Activated effector memory CD4-positive, alpha-beta T cell treated with anti-CD3 and anti-CD28 coated beads, Interleukin-2, amount 50 U/mL, for 16 hours (primary cell): ENCODE data around the gene TMEM187.
"Not testable (repeated sequence)": the region's sequence is repeated elsewhere in the genome, so short reads cannot be mapped to it uniquely, and the experiment has no call there.

Experiments
- DNase-seq: peaks from one replicate; pipeline ENCODE4 v3.0.0-alpha.2; 2020

TMEM187 gene

DNA sequence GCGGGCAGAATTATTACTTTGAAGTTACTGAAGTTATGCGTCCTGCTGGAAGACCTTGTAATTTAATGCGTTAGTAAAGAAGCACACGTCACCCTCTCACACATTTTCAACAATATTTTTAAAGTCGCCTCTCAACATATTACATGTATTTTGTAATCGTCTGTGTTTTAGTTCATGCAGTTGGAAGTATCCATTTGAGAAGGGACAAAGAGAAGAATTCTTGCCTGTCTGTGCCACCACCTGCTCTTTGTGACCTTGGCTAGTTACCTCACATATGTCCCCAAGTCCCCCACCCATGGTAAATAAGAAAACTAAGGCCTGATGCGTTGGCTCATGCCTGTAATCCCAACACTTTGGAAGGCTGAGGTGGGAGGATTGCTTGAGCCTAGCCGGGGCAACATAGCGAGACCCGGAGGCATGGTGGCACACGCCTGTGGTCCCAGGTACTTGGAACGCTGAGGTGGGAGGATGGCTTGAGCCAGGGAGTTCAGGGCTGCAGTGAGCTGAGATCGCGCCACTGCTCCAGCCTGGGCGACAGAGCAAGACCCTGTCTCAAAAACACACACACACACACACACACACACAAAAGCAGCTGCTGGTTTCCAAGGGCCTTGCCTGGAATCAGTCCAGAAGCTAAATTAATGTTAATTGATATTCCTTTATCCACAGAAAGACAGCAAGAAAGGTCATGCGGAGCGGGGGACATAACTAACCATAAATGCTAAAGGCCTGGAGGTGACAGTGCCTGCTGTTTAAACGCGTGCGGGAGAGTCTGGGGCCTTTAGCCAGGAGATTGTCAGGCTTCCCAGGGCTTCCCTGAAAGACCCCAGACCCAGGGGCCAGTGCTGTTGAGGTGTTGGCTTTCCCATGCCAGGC lies 811 bp downstream of the TMEM187 start:
- no peak for DNase-seq

DNA sequence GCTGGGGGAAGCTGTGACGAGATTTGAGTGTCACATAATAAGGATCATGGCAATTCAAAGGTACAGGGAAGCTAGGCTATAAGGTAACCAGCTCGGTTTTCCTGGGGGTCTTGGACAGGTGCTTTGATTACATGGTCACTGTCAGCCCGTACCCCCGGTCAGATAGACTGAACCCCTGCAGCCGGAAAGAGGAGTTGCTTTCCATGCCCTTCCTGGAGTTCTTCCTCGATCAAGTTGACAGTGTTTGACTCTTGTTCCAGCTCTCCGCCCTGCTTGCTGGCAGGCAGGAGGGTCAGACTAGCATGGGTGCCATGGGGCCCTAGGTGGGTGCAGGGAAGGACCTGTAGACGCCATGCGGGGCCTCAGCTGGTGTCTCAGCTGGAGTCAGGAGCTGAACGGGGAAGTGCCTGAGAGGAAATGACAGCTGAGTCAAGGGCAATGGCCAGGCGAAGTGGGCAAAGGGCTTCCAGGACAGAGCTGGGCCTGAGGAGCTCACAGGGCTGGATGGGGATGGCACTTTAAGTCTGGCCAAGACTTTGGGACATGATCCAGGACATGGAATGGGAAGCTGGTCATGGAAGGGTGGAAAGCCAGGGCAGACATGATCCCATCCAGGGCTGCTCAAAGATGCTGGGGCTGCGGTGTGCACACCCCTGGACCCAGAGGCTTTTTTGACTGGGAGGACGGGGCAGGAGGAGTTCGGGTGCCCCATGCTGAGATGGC lies 1.6 kb downstream of the TMEM187 start:
- DNase-seq, result no peak

DNA sequence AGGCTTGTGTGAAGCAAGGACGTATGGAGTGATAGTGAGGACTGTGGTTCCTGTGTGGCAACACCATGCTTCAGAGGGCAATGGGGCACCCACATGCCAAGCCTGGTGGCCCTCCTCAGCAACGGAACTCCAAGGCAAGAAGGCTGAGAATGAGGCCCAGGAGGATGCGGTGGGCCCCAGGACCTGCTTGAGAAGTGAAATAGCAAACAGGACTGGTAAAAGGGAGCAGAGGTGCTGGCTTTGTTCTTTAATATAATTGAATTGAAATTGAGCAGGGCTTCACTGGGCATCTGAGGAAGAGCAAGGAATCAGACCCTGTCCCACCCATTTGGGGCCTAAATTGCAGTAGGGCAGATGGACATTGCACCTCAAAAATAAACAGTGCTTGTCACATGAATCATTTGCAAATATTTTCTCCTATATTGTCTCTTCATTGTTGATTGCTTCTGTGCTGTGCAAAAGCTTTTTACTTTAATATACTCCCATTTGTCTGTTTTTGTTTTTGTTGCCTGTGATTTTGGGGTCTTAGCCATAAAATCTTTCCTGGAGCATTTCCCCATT lies 2.3 kb downstream of the TMEM187 start:
- no peak for DNase-seq

DNA sequence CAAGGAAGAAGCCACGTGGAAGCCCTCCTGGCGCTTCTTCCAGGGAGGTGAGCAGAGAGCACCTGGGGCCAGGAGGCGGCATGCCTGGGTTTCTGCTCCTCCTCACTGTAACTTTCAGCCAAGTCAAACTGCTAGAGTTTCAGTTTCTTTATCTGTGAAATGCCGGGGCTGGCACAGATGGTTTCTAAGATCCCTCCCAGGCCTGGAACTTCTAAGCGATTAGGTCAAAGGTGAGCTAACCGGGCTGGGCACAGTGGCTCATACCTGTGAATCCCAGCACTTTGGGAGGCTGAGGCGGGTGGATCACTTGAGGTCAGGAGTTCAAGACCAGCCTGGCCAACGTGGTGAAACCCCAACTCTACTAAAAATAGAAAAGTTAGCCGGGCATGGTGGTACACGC lies 7.8 kb downstream of the TMEM187 start:
- peak; percentile 67 for DNase-seq

DNA sequence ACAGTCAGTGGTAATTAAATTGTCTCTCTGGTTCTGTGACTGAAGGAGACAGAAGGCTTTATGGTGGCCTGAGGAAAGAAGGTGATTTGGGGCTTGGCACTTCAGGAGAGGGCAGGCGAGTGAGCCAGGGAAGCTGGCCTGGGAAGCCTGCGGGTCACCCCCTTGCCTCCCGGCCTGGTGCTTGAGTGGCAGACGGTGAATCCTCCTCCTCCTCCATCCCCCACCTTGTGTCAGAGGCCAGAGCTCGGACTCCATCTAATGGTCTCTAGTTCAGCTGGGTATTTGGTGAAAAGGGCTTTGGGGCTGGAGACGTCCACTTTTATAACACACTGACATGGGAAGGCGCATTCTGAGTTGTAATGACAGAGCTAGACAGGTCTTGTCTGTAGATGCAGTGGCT lies 8.7 kb downstream of the TMEM187 start:
- peak; percentile 58 for DNase-seq

DNA sequence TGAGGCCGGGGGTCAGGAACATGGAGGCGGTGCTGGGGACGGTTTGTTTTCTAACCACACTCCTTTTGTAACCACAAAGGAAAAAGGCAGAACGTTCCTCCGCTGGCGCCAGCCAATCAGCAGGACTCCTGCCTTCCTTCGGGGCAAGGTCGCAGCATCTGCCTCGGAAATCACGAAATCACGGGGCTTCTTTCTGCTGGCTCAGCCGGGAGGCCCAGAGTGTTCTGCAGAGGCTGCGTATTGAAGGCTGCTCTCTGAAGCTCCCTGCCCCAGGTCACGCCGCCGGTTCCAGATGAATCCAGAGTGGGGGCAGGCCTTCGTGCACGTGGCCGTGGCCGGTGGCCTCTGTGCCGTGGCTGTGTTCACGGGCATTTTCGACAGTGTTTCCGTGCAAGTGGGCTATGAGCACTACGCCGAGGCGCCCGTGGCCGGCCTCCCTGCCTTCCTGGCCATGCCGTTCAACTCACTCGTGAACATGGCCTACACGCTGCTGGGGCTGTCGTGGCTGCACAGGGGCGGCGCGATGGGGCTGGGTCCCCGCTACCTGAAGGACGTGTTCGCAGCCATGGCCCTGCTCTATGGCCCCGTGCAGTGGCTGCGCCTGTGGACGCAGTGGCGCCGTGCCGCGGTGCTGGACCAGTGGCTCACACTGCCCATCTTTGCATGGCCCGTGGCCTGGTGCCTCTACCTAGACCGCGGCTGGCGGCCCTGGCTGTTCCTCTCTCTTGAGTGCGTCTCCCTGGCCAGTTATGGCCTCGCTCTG lies 9.4 kb downstream of the TMEM187 start:
- peak; percentile 85 for DNase-seq

DNA sequence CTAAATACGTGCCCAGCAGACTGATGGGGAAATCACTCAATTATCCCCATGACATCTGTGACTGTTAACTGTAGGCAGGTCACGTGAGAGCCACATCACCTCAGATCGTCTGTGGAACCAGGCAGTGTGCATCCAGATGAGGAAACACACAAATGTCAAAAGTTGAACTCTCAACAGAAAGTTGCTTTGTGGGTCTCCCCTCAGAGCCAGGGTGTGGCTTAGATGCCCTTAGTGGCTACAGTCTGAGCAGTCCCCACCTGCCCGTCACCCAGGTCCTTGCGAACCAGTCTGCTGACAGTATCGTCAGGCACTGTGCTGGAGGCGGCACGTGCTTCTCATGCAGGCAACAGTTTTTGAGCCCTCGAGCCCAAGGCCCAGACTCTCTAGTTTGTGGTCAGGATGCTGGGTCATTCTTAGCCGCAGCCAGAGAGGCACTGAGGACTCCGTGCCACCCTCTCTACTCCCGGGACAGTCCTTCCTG lies 10.8 kb downstream of the TMEM187 start:
- peak; percentile 63 for DNase-seq

DNA sequence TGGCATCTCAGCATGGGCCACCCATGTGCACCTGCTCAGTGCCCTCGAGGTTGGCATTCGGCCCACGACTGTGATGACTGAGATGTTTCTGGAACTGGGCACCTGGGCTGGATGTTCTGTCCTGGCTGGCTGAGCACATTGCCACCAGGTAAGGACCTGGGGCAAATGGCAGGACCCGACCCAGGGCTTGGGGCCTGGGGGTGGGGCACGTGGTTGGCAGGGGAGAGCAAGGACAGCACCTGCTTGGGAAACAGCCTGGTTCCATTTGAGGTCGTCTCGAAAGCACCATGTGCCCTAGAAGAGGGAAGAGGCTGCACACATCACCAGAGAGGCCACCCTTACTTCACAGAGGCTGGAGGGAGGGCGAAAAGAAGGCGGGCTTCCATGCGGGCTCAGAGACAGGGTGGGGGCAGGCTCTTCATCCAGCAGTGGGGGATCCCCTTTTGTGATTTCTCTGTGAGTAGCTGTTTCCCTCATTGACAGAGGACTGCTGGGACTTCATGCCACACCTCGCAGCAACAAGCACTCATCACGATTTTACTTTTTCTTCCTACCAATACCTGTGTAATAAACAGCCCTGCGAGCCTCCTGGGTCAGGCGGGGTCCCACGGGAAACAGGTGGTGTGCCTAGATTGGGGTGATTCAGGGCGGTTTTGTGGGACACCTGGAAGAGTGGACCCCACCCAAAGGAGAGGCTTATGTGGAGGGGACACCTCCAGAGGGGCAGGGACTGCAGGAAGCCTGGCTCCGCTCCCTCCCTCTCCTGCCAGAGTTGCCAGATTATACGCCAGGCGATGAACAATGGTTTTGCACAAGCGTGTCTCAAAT lies 12.0 kb downstream of the TMEM187 start:
- peak; percentile 73 for DNase-seq

DNA sequence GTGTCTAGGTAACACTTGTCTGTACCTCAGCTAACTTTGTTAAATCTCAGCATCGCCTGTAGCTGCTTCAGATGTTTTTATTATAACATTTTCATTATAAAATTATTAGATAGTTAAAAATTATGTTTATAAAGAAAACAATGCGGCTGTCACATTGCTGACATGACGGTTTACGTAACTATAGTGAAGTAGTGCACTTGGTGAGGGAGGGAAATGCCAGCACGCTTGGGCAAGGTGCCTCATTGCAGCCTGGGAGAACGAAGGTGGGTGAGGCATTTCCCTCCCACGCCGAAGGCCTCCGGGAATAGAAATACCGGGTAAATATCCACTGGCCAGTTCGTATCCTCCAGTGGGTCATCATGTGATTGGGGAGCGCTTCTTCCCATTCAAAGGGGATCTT lies 15.9 kb downstream of the TMEM187 start:
- DNase-seq, result no peak

DNA sequence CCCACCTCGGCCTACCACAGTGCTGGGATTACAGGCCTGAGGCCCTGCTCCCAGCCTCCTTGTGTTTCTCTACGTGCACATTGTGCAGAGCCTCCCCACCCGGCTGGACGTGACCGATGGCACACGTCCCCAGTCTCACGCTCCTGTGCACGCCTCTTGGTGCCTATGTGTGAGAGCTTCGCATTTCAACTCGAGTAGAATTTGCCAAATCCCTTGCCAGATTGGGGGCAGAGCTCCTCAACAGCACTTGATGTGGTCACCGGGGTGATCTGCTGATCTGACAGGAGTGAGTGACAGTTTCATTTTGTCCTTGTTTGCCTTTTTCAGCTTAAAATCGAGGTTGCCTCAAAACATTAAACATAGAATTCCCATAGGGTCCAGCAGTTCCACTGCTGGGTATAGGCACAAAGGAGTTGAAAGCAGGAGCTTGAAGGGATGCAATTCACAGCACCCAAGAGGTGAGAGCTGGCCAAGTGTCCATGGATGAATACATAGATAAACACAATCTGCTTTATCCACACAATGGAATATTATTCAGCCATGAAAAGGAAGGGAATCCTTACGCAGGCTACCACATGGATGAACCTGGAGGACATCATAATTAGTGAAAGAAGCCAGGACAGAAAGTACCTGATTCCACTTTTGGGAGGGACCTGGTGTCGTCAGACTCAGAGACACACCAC lies 17.6 kb downstream of the TMEM187 start:
- DNase-seq, result no peak

DNA sequence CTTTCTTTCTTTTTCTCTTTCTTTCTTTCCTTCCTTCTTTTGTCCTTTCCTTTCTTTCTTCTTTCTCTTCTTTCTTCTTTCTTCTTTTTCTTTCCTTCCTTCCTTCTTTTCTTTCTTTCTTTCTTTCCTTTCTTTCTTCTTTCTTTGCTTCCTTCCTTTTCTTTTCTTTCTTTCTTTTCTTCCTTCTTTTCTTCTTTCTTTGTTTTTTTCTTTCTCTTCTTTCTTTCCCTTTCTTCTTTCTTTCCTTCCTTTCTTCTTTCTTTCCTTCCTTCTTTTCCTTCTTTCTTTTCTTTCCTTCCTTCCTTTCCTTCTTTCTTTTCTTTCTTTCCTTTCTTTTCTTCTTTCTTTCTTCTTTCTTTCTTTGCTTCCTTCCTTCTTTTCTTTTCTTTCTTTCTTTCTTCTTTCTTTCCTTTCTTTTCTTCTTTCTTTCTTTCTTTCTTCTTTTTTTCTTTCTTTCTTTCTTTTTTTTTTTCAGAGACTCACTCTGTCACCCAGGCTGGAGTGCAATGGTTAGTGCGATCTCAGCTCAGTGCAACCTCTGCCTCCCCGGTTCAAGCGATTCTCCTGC lies 18.5 kb downstream of the TMEM187 start:
- DNase-seq, result no peak

DNA sequence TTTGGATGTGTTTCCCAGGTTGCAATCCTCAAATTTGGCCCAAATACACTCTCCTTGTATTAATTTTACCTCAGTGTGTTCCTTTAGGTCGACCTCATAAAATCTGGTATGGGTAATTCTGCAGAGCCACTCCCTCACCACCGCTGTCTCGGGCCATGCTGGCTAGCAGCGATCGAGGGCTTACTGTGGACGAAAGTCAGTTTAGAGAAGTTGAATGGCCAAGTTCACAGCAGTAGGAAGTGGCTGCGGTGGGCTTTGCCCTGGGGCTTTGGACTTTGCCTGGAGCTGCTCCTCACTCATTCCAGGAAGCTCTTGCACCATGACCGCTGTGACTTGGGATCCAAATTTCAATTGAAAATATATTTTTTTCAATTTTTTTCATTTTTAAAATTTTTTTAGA lies 19.6 kb downstream of the TMEM187 start:
- DNase-seq, result no peak

DNA sequence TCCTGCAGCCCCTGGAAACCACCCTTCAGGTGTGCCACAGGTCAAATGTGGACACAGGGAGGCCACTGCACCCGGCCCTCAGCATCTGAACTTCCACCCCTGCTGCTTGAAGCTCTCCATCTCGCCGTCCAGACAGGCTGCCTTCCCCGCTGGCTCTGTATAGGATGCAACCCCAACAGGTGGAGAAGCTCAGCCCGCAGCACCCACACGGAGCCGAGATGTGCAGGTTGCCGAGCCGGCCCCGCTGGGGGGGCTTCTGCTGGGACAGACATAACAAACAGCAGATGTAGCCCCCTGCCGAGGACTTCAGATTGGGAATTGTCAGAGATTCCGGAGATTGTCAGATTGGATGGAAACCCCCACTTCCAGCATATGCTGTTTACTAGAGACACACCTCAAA lies 20.5 kb downstream of the TMEM187 start:
- no peak for DNase-seq

DNA sequence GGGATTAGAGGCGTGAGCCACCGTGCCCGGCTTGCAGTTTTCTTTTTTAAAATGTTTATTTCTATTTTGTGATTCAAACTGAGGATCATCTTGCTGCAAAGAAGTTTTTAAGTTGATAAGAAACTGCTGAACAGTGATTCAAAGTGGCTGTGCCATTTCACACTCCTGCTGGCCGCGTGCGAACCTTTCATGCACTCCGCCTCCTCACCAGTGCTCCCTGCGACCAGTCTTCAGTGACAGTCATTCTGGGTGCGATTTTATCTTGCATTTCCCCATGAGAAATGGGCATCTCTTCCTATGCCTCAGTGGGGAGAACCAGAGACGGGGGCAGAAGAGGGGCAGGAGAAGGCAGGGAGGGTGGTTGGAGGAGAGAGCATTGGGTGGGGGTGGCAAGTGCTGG lies 21.4 kb downstream of the TMEM187 start:
- DNase-seq, result no peak

DNA sequence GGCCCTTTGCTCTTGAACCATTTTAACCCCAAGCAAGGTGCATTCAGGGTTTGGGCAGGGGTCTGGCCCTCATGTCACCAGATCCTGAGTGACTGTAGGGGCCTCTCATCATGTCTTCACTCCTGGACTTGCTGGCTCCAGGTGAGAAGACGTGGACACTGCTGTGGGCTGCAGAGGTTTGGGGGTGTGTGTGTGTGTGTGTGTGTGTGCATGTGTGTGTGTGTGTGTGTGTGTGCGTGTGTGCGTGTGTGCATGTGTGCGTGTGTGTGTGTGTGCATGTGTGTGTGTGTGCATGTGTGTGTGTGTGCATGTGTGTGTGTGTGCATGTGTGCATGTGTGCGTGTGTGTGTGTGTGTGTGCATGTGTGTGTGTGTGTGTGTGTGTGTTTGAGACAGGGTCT lies 21.8 kb downstream of the TMEM187 start:
- not testable (repeated sequence) for DNase-seq

DNA sequence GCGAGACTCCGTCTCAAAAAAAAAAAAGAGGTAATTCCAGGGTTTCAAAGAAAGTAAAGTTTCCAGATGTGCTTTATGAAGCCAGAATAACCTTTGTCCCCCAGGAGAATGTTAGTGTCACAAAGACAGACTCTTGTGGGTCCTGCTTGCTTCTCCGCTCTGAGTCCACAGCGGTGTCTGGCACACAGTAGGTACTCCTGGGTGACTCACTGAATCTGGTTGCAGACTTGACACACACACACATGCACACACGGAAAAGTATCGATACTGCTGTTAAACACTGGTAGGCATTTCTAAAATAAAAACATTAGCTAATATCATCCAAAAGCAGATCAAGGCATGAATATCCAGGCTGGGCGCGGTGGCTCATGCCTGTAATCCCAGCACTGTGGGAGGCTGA lies 22.9 kb downstream of the TMEM187 start:
- no peak for DNase-seq

DNA sequence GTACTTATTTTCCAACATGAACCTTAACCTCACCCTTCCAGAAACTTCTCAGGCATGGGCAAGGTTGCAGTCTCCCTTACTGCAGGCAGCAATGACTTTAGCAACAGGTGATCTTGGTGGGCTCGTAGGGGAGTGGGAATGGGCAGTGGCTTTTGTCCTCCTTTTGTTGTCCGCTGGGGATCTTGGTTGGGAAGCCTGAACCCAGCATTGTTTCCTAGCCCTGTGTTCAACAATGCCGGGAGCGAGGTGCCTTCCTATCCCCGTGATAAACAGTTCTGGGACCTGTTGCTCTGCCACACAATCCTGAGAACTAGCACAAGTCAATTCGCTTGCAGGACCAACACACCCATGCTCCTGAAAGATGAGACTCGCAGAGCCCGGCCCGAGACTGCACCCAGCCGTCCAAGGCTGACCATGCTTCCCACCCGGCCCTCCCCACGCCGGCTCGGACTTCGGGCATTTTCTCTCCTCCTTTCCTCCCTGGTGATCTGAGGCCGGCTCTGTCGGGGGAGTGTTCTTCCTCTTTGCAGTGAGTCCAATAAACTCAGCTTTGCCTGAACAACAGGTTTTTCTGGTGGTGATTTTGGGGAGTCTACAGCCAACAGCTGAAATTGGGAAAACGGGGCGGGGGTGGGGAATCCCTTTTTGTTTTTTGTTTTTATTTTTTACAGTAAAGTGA lies 26.9 kb downstream of the TMEM187 start:
- DNase-seq, result no peak

DNA sequence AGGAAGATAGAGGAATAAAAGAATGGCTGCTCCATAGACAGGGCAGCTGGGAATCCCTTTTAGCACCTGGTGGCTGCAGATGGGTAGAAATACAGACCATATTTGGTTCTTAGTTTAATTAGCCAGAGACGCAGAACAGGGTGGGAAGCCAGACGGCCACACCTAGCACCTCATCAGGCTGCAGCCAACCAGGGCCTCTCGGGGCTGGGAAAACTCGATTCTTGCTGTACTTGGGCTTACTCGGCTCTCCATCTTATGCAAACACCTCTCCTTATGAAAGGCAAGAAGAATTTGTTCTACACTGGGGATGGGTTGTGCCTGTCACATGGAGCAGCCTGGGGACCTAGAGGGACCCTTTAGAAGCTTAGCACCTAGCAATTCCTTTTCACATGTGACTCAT lies 27.5 kb downstream of the TMEM187 start:
- DNase-seq, result no peak

DNA sequence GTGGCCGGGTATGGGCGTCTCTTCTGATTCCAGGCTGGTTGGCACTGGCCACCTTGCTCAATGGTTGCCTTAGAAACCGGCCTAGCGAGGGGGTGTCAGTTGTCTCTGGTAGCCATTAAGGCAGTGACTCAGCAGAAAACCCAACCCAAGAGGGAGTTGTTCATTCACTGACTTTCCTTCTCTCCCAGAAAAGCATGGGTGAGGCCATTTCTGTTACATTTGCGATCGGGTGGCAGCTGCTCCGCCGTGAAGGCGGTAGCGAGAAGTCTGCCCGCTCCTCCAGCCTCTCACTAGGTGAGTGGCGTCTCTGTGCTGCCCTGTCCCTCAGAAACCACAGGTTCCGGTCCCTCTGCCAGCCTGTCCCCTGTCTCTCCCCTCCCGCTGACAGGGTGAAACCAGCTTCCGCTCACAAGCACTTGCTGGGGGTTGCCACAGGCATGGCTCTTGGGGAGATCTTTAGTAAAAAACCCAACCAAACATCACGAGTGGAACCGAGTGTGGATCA lies 29.7 kb downstream of the TMEM187 start:
- DNase-seq, result peak; percentile 79

DNA sequence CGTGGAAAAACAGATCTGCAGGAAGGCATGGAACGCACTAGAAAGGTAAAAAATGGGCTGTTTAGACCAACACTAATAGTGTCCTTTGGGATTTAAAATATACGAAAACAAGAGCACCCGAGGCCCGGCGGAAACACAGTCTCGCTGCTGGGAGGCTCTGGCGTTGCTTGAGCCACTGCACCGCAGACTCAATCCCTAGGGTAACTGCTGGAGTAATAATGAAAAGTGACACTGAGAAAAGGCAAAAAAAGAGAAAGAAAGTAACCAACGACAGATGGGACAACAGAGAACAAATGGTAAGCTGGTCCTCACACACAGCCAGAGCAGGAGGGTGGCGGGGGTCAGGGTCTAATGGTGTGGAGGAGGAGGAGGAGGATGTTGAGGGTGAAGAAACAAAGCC lies 31.8 kb downstream of the TMEM187 start:
- DNase-seq, result no peak
